NCI-H146 treated with DMSO at 0.1 percent for 48 hours (cell line): ENCODE results near the gene LRRC2.
"Not testable (repeated sequence)": the region's sequence is repeated elsewhere in the genome, so short reads cannot be mapped to it uniquely, and the experiment has no call there.

Experiments used
- DNase-seq: peaks from one replicate; lab custom pipeline; 2025; ENCODE audit not compliant: unreplicated experiment; lab: John Stamatoyannopoulos, UW

LRRC2 gene

DNA sequence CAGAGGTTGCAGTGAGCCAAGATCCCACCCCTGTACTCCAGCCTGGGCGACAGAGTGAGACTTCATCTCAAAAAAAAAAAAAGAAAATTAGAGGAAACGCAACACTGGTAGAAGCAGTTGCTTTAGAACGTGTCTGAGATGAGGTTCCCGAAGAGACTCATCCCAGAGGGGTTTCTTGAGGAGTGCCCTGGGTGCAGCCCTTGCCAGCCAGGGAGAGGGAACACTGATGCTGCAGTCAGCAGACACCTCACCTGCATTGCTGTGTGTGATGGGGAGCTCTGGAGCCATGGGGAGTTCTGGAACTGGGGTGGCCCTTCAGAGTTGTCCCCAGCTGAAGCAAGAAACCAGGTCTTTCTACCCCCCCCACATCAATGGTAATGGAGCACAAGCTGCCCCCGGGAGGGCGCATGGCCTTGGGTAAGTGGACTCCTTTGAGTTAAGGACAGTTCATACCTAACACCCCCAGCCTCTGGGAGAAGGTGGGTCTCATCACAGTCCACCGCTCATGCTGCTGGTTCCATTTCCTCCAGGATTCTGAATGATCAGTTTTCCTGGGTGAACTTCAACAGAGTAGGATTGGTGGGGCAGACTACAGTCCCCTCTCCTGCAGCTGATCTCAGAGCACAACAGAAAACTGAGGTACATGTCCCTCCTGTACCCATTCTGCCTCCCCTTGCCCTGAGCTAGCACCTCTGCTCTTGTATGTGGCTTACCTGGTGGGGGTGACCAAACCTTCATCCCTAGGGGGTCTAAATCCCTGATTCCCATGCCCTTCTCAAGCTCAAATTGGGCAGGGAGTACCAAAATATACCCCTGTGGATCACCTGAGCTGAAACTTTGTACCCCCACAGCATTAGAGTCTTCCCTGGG is 18.7 kb upstream of the LRRC2 start:
- no peak for DNase-seq

- DNase-seq, result no peak
Measured at GRCh38 chr3:46580675-46581074, 14.6 kb upstream of the LRRC2 start.

GRCh38 chr3:46579756-46580286 is 13.7 kb upstream of the LRRC2 start:
- DNase-seq, result no peak

DNA sequence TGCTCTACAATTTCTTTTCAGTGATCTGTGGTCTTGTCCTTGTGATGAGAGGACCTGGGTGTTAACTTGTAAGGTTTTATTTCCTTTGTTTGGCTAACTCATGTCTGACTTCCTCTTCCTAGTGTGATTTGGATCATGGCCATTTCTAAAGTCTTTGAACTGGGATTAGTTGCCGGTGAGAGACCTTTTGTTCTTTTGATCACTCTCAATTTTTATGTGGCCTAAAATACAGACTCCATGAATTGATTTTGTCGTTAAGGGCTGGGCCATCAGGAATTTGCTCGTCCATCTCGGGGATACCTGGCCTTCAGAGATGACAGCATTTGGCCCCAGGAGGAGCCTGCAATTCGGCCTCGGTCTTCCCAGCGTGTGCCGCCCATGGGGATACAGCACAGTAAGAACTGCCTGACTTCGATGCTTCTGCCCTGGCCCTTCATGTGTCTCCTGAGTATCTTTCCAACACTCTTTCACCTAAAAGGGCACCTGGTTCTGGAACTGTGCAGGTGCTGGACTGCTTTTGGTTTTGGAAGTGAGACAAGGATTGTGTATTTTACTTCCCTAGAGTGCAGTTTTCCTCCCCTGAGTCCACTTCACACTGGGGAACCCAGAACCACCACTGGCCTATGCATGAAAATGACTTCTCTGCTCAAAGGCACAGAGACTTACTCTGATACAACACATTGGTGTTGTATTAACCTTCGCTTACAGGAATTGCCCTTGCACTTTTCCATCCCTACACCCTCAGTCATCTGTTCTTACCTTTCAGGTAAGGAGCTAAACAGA is 13.1 kb upstream of the LRRC2 start:
- DNase-seq, result peak; percentile 65

GRCh38 chr3:46577580-46578249 is 11.6 kb upstream of the LRRC2 start:
- DNase-seq, result not testable (repeated sequence)

DNA sequence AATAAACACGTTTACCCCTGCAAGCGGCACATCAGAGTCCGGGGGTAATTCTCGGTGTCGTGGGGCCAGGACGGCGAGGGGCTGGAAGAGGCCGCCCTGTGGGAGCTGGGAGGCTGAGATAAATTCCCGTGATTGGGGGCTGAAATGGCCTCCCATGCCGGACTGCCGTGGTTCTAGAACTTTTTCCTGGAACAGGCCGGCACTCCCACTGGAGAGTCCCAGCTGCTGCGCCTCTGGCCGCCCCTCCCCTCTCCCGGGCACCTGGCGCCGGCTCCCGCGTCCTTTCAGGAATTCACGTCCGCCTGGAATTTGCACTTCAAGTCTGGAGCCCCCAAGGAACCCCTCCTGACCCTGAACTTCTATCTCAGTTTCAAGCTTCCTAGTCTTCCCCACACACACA is 10.8 kb upstream of the LRRC2 start:
- no peak for DNase-seq

- DNase-seq, result no peak
Measured at GRCh38 chr3:46576386-46576785, 10.3 kb upstream of the LRRC2 start.

DNA sequence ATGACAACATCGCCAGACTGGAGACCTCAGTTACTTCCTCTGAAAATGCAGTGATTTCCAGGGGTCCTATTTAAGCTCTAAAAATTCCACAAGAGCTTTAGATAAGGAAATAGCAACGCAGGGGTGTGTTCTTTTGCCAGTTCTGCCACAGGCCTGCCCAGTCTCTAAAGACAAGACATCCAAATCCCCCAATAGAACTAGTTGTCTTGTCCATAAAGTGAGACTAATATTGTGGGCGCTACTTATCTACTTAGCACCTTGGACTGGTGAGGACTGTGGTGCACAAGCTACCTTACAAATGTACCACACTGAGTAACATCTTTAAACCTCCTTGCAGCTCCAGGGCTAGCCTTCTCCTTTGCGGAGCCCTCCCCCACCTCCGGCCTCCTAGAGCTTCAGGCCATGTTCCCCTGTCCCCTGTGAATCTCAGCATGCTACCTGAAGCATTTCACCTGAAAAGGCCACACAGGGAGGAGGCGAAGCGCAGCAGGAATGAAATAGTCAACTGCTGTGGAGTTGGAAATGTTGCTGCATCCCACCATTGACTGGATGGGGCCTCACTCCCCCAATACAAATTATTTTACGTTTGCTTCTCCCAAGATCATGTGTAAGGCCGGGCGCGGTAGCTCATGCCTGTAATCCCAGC is 9.6 kb upstream of the LRRC2 start:
- no peak for DNase-seq

GRCh38 chr3:46574881-46575576 is 8.9 kb upstream of the LRRC2 start:
- DNase-seq, result no peak

DNA sequence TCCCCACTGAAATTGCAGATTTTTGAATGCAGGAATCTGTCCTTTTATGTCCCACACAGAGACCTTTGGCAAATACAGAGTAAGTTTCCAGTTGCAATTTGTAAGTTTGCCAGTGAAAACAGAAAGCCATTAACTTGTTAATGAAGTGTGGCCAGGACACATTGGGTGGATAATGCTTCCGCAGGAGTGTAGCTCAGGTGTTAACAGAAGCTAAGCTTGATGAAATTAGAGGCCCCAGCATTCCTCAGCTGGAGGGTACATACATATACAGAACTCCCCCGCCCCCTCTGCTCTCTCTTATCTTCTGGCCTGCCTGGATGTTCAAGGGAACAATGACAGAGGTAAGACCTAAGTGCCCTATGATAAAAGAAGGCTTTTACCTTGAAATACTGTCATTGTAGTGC is 8.1 kb upstream of the LRRC2 start:
- DNase-seq, result peak; percentile 47

- no peak for DNase-seq
Measured at GRCh38 chr3:46573701-46574100, 7.6 kb upstream of the LRRC2 start.

DNA sequence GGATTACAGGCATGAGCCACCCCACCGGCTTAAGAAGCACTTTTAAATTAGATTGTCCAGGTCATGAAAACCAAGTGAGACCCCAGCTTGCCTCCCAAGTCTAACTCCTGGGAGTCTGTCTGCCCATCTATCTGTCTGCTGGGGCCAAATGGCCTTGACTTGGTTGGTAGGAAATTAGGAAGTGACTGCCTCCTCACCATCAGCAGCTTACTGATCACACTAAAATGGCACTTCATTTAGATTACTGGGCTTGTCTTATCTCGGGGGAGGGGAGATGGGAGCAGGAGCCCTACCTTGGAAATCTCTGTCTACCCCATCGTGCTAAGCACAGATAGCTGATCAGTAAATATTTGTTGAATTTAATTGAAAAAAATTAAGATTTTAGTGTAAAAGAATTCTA is 5.6 kb upstream of the LRRC2 start:
- DNase-seq, result no peak

DNA sequence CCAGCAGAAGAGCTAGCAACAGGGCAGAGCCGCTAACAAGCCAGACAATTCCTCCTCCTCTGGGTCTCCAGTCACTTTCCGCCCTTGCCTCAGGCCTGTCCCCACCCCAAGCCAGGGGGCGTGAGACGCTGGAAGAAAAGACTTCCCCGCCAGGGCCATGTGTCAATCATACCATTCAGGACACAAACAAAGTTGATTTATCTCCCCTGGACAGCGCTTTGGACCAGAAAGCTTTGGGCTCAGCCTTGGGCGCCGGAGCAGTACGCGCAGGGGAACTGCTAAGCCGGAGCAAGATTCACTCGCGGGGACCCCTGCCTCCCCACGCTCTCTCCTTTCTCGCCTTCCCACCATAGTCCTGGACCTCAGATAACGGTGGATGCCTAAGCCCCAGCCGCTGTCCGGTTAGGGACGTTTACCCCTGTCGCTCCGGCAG is 479 bp downstream of the LRRC2 start:
- no peak for DNase-seq

- DNase-seq, result no peak
Measured at GRCh38 chr3:46565077-46565476, 1.0 kb downstream of the LRRC2 start.

DNA sequence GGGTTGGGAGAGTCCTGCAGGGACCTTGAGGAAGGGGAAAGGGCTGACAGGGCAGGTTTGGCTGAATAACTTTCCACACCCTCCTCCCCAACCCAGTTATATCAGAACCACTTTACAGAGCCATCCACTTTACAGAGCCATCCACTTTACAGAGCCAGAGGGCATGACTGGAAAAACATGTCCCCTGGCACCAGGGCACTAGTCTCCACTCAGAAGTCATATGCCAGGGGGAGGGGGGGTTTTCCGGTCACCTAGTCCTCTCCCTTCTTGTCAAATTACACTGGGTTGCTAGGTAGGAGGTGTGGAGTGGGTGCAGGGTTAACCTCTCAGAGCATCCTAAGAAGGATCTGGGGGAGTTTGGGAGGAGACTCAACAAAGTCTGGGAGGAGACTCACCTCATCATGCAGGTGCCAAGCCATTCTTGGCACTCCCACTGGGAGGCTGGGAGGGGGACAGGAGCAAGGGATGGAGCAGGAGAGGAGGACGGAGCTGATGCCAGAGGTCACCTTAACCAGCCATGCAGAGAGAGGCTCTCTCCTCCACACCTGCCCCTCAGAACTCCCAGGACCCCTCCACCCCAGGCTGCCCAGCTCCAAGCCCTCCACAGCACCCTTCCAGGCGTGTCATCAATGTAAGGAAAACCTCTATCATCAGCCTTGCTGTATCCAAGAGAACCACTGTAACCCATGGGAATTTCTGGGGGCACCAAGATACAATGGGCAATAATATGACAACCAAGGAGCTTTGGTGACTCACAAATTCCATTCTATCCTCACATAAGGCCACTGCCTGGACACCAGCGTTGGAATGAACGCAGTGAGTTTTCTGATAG is 1.7 kb downstream of the LRRC2 start:
- no peak for DNase-seq

DNA sequence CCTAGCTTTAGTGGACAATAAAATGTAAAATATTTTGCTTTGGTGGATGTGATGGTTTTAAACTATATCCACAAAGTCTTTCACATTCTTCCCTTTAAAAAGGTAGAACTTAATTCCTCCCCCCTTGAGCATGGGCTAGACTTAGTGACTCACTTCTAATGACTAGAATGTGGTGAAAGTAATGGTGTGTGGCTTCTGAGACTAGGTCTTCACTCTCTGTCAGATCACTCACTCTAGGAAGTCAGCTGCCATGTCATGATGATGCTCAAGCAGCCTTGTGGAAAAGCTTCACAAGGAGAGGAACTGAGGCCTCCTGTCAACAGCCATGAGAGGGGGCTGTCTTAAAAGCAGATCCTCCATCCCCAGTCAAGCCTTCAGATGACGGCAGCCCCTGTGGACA is 4.2 kb downstream of the LRRC2 start:
- no peak for DNase-seq

DNA sequence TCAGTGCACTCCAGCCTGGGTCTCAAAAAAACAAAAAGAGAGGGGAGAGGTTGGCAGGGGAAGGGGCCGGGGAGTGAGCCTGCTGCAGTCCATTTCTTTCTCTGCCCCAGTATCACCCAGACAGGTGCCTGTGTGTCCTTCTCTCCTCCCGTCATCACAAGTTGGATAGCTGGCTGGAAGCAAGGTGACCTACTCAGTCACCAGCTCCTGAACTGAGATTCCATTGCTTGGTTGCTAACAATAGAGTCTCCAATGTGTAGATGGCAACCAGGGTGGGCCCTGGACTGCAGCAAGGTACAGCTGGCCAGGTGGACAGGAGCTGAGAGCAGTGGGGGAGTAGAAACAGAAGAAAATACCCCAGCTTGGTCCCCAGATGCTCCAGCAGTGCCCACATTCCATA is 4.6 kb downstream of the LRRC2 start:
- DNase-seq, result no peak

GRCh38 chr3:46559091-46559704 is 6.9 kb downstream of the LRRC2 start:
- no peak for DNase-seq
